ENCODE measurements around the gene TBXA2R.

The TBXA2R gene

GRCh38 chr19:3639479-3639878 is 32.8 kb upstream of the TBXA2R start:
- ChIA-PET CTCF (no interaction called here), POLR2A (no interaction called here)
- no peak for TF ChIP-seq CTCF (IDR thresholded peaks at IDR 0.05; ENCODE audit: control extremely low read depth, extremely low read depth, low read depth, missing control alignments)
- no peak for DNase-seq (ENCODE audit: extremely low spot score)

GRCh38 chr19:3638208-3639193 is 31.8 kb upstream of the TBXA2R start:
- CTCF ChIA-PET, result no interaction called here
- no peak for TF ChIP-seq CTCF (IDR thresholded peaks at IDR 0.05; ENCODE audit: control extremely low read depth, extremely low read depth, low read depth, missing control alignments)
- POLR2A ChIA-PET, result no interaction called here
- DNase-seq (ENCODE audit: extremely low spot score), result no peak

- no peak for TF ChIP-seq CTCF (IDR thresholded peaks at IDR 0.05; ENCODE audit: control extremely low read depth, extremely low read depth, low read depth, missing control alignments)
- no peak for DNase-seq (ENCODE audit: extremely low spot score)
- CTCF ChIA-PET, result no interaction called here
- POLR2A ChIA-PET, result no interaction called here
Measured at GRCh38 chr19:3637621-3638020, 30.9 kb upstream of the TBXA2R start.

GRCh38 chr19:3636962-3637361 is 30.3 kb upstream of the TBXA2R start:
- CTCF ChIA-PET, result no interaction called here
- POLR2A ChIA-PET, result no interaction called here
- TF ChIP-seq CTCF (IDR thresholded peaks at IDR 0.05; ENCODE audit: control extremely low read depth, extremely low read depth, low read depth, missing control alignments), result no peak
- no peak for DNase-seq (ENCODE audit: extremely low spot score)

- ChIA-PET CTCF (interaction anchor here (1.3 kb wide), 1 partner anchor 91 kb away, joined by 3 read pairs; no protein-coding TSS in a partner anchor), POLR2A (no interaction called here)
- no peak for TF ChIP-seq CTCF (IDR thresholded peaks at IDR 0.05; ENCODE audit: control extremely low read depth, extremely low read depth, low read depth, missing control alignments)
- DNase-seq (ENCODE audit: extremely low spot score), result no peak
Measured at GRCh38 chr19:3636506-3636905, 29.8 kb upstream of the TBXA2R start.

DNA sequence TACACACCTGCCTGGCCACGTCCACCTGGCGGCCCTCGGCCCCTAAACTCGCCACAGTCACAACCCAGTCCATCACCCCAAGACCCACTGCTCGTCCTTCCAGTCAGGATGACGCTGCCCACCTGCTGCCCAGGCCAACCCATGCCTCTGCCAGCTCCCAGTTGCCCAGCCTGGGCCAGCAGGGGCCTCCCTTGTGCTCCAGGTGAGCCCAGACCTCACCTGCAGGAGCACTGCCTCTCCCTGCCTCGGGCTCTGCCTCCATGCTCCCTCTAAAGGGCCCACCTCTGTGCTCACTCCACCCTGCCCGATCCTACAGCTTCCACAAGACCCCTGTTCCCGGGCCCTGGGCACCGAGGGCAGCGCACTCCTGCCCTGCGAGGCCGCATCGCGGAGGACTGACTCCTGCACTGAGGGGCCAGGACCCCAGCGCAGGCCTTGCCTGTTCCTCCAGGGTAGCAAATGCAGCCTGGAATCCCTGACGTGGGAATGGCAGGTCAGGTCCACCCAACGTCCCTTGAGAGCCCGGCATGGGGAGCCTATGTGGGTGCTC is 27.9 kb upstream of the TBXA2R start:
- TF ChIP-seq CTCF (IDR thresholded peaks at IDR 0.05; ENCODE audit: control extremely low read depth, extremely low read depth, low read depth, missing control alignments), result no peak
- ChIA-PET POLR2A (no interaction called here), CTCF (no interaction called here)
- no peak for DNase-seq (ENCODE audit: extremely low spot score)
